NCI-H774 (cell line): ENCODE data around the gene EPN3.

ENCODE experiments used
- DNase-seq: peaks from one replicate; lab custom pipeline; 2025; lab: John Stamatoyannopoulos, UW

The EPN3 gene

GRCh38 chr17:50550661-50551432 is 18.3 kb downstream of the EPN3 start:
- DNase-seq = peak; percentile 67

DNA sequence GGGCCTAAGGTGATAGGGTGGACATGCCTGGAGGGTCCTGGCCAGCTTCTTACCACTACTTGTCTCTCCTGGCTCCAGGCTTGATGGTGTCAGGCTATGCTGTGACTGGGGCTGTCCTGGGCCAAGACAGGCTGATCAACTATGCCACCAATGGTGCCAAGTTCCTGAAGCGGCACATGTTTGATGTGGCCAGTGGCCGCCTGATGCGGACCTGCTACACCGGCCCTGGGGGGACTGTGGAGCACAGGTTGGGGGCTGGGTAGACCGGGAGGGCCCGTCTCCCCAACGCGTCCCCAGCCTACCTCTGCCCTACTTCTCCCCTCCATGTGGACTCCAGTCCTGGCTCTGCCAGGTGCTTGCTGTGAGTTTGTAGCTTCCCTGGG is 18.9 kb downstream of the EPN3 start:
- DNase-seq = no peak

GRCh38 chr17:50551884-50552283 is 19.3 kb downstream of the EPN3 start:
- DNase-seq = no peak

GRCh38 chr17:50554201-50554600 is 21.7 kb downstream of the EPN3 start:
- DNase-seq = no peak

- DNase-seq = peak; percentile 56
Measured at GRCh38 chr17:50556803-50557202, 24.3 kb downstream of the EPN3 start.

DNA sequence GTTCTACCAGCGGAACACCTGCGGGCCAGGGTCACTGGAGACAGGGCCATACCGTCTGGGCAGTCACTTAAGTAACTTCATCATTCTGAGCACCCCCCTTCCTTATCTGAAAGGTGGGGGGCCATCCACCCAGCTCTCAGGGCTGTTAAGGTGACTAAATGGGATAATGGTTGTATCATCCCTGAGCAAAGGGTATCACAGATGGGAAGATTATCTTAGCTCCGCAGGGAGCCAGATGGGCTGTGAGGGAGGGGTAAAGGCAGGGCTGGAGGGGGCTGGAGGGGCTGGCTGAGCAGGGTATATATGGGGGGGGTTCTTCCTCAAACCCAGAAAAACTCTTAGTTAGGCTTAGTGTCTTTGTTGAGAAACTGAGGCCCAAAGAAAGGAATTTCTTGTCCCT is 25.1 kb downstream of the EPN3 start:
- no peak for DNase-seq

DNA sequence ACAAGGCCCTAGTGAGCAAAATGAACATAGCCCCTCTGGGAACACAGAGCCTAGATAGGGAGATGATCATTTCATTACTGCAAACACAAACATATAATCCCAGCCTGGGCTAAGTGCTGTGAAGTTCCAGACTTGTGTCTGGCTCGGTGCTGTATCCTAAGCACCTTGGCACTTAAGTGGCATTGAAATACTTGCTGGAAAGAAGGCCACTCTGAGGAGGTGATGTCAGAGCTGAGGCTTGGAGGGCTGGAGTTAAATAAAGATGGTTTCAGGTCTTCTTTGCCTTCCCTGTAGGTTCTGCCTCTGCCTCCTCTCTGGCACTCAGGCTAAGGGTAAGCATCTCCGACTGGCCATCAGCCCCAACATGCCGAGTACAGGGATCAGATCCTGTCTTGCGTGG is 25.6 kb downstream of the EPN3 start:
- no peak for DNase-seq

DNA sequence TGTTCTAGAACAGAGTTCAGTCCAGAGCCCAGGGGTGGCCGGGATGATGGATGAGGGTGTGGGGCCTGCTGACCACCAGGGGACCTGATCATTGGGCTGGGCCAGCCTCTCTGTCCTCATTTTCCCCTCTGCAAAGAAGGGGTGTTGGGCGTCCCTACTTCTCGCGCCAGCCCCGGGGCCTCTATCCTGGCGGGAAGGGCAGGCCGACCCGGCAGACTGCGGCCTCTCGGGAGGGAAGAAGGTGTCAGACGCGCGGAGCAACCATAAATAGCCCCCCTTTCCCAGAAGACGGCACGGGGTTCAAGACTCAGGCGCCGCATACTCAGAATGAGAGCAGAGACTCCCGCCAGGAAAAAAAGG is 26.0 kb downstream of the EPN3 start:
- DNase-seq = no peak

- DNase-seq = no peak
Measured at GRCh38 chr17:50558941-50559614, 26.5 kb downstream of the EPN3 start.

GRCh38 chr17:50559674-50560184 is 27.2 kb downstream of the EPN3 start:
- DNase-seq = no peak

- DNase-seq = peak; percentile 84
Measured at GRCh38 chr17:50560185-50560824, 27.8 kb downstream of the EPN3 start, which contains the start of gene CACNA1G. TSS of gene CACNA1G (plus strand) at chr17:50560715. CDS start at chr17:50561460, 745 bp downstream.

- no peak for DNase-seq
Measured at GRCh38 chr17:50560931-50561745, 28.6 kb downstream of the EPN3 start.

DNA sequence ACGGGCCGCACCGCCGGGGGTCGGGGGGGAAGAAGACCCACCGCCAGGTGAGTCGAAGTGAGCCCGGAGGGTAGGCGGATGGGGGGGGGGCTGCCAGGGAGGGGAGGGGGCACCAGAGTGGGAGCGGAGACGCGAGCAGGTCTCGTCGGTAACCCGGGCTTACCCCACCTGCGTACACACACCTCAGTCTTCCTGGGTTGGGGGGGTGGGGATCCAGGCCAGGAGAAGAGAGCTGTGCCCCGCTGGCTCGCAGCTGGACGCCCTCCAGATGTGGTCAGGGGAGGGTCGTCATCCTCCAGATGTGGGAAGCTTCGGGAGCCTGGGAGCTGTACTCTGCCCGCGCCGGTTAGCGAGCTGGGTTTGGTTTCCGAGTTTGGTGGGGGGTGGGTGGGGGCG is 29.2 kb downstream of the EPN3 start:
- DNase-seq = no peak

DNA sequence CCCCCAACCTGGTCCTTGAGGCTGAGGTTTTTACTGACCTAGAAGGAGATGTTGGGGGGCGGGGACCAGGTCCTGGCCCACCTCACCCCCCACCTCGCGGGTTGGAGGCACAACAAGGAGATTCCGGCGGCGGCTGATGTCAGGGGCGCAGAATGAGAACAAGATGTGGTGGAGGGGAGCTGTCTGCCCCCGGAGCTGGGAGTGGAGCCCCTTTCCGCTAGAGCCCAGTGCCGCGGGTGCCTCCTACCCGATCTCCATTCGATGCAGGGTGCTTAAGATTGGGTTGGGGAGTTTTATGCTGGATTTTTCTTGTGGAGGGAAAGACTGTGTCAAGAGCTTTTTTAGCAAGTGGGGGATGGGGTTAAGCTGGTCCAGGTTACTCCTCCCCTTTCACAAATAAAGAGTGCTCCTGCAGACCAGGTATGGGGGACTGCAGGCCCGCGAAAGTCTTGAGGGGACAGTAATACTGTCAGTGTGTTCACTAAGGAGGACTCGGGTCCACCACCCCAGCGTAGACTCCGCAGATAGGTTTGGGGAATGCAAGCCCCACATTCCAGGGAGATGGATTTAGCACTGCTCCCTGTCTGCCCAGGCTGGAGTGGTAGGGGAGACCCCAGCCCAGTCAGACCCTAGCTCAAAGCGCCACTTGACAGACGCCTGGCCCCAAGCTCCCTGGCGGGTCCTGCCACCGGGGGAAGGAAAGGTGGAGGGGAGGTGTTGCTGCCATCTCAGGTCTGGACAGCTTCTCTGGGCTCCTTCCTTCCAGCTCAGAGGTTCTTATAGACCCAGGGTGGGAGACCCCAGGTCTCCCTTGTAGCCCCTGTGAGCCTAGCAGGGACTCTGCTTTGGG is 29.9 kb downstream of the EPN3 start:
- DNase-seq = no peak

- no peak for DNase-seq
Measured at GRCh38 chr17:50563092-50563511, 30.6 kb downstream of the EPN3 start.

DNA sequence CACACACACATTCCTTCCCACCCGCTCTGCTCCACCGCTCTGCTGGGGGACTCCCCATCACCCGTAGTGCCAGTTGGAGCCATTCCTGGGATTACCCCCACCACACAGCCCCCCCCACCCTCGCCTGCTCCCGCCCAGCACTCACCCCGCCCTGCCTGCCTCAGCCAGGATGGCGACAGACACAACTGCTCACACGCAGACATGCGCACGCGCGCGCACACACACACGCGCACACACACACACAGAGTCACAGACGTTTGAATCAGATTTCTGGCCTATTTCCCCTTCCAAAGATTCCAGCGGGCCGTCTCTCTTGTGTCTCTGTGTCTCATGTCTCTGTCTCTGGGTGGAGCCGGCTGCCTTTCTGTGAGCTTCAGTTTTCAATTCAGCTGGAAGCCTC is 32.4 kb downstream of the EPN3 start:
- no peak for DNase-seq

GRCh38 chr17:50565402-50566350 is 33.1 kb downstream of the EPN3 start:
- DNase-seq = peak; percentile 52

- no peak for DNase-seq
Measured at GRCh38 chr17:50566886-50567285, 34.4 kb downstream of the EPN3 start.

GRCh38 chr17:50568659-50569058 is 36.1 kb downstream of the EPN3 start:
- no peak for DNase-seq

- DNase-seq = no peak
Measured at GRCh38 chr17:50569592-50569991, 37.1 kb downstream of the EPN3 start.
